MM.1S (cell line): ENCODE results near the gene KL.

ENCODE experiments used
- DNase-seq: peaks from one replicate; pipeline ENCODE4 v3.0.0-alpha.2; 2015
- H2AFZ ChIP-seq: fragments of 300-600 bp; sonication (generic); 2 replicates; pipeline ENCODE4 v1.6.0; 2016; ENCODE audit warnings: antibody characterized with exemption, low read length
- H3F3A ChIP-seq: fragments of 300-600 bp; sonication (generic); 2 replicates; pipeline ENCODE4 v1.6.1; 2016; ENCODE audit warnings: mild to moderate bottlenecking, antibody characterized with exemption, low read length, moderate library complexity, mixed read lengths; ENCODE audit not compliant: insufficient read depth
- H3K27ac ChIP-seq: fragments of 300-600 bp; sonication (generic); 2 replicates; pipeline ENCODE4 v1.5.1; 2016; ENCODE audit warnings: mild to moderate bottlenecking, low read length
- H3K27me3 ChIP-seq: fragments of 300-600 bp; sonication (generic); replicated peaks from 2 replicates; pipeline ENCODE4 v1.6.0; 2016; ENCODE audit warnings: low read length; ENCODE audit not compliant: insufficient read depth
- H3K36me3 ChIP-seq: fragments of 300-600 bp; sonication (generic); replicated peaks from 2 replicates; pipeline ENCODE4 v1.6.1; 2016; ENCODE audit warnings: mild to moderate bottlenecking, low read length, mixed read lengths; ENCODE audit not compliant: insufficient read depth
- H3K4me1 ChIP-seq: fragments of 300-600 bp; sonication (generic); 2 replicates; pipeline ENCODE4 v1.6.1; 2016; ENCODE audit warnings: low read length, mixed read lengths
- H3K4me2 ChIP-seq: fragments of 300-600 bp; sonication (generic); 2 replicates; pipeline ENCODE4 v1.6.0; 2016; ENCODE audit warnings: low read depth, low read length
- H3K4me3 ChIP-seq: fragments of 300-600 bp; sonication (generic); 2 replicates; pipeline ENCODE4 v1.5.1; 2016; ENCODE audit warnings: low read length, mixed read lengths
- H3K79me2 ChIP-seq: fragments of 300-600 bp; sonication (generic); 2 replicates; pipeline ENCODE4 v1.6.1; 2016; ENCODE audit warnings: mixed run types, low read length, mixed read lengths
- H3K9ac ChIP-seq: fragments of 300-600 bp; sonication (generic); 2 replicates; pipeline ENCODE4 v1.6.1; 2016; ENCODE audit warnings: low read length, mixed read lengths
- H3K9me2 ChIP-seq: fragments of 300-600 bp; sonication (generic); replicated peaks from 2 replicates; pipeline ENCODE4 v1.6.1; 2016; ENCODE audit warnings: mild to moderate bottlenecking, low read length, mixed read lengths; ENCODE audit not compliant: insufficient read depth
- H3K9me3 ChIP-seq: fragments of 300-600 bp; sonication (generic); replicated peaks from 2 replicates; pipeline ENCODE4 v1.6.1; 2016; ENCODE audit warnings: mild to moderate bottlenecking, low read length, mixed read lengths; ENCODE audit not compliant: insufficient read depth
- H4K20me1 ChIP-seq: fragments of 300-600 bp; sonication (generic); 2 replicates; pipeline ENCODE4 v1.6.1; 2016; ENCODE audit warnings: mild to moderate bottlenecking, low read length, moderate library complexity, mixed read lengths; ENCODE audit not compliant: insufficient read depth
- CTCF ChIP-seq: fragments of 300-600 bp; sonication (generic); IDR thresholded peaks from 2 replicates; pipeline ENCODE4 v1.5.1; 2016; ENCODE audit warnings: antibody characterized with exemption, low read length, mixed read lengths
- EZH2 ChIP-seq: fragments of 300-600 bp; sonication (generic); optimal IDR thresholded peaks from 2 replicates; pipeline ENCODE3; 2017; ENCODE audit warnings: low read depth, mild to moderate bottlenecking, antibody characterized with exemption, low read length, mixed read lengths
- EZH2phosphoT487 ChIP-seq: fragments of 300-600 bp; sonication (generic); IDR thresholded peaks from 2 replicates; pipeline ENCODE4 v1.6.1; 2018; ENCODE audit warnings: antibody characterized with exemption, low read length

Gene KL

DNA sequence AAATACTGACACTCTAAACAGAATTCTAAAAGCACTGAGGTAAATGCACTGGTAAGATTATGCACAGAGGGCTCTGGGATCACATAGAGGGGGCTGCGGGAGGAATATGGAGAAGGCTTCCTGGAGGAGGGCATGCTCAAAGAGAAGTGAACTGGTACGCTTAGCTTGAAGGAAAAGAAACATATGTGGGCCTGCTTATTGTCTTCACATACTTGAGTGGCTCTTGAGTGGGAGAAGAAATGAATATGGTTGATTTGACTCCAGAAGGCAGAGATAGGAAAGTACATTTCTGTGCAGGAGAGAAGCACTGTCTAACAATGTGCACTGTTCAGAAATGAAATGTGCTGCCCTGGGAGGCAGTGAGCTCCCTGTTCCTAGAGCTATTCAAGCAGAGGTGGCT, 91.1 kb downstream of the KL start:
- no peak overlapping the region for H3K4me3 ChIP-seq
- no peaks in the 10 kb centered on the region for H3F3A ChIP-seq
- H3K9ac ChIP-seq: no peak overlapping the region
- DNase-seq: no peak
- no peaks in the 10 kb centered on the region for H3K4me1 ChIP-seq
- no peak for TF ChIP-seq EZH2phosphoT487
- TF ChIP-seq CTCF: no peak
- TF ChIP-seq EZH2: no peak
- no peak overlapping the region for H3K4me2 ChIP-seq
- no peaks in the 10 kb centered on the region for H3K9me3 ChIP-seq
- no peaks in the 10 kb centered on the region for H3K27me3 ChIP-seq
- no peaks in the 10 kb centered on the region for H3K79me2 ChIP-seq
- H2AFZ ChIP-seq: no peak overlapping the region
- H3K36me3 ChIP-seq: no peaks in the 10 kb centered on the region
- no peak overlapping the region for H3K27ac ChIP-seq
- no peaks in the 10 kb centered on the region for H4K20me1 ChIP-seq
- H3K9me2 ChIP-seq: no peaks in the 10 kb centered on the region

GRCh38 chr13:33108620-33109019, 92.4 kb downstream of the KL start:
- no peak for DNase-seq
- Histone ChIP-seq H3K36me3 (no peaks in the 10 kb centered on the region), H4K20me1 (no peaks in the 10 kb centered on the region), H3K27me3 (no peaks in the 10 kb centered on the region), H3K27ac (no peak overlapping the region), H2AFZ (no peak overlapping the region), H3K79me2 (no peaks in the 10 kb centered on the region), H3K4me2 (no peak overlapping the region), H3K9me3 (no peaks in the 10 kb centered on the region), H3F3A (no peaks in the 10 kb centered on the region), H3K9me2 (no peaks in the 10 kb centered on the region), H3K4me3 (no peak overlapping the region), H3K4me1 (no peaks in the 10 kb centered on the region), H3K9ac (no peak overlapping the region)
- TF ChIP-seq EZH2: no peak
- no peak for TF ChIP-seq CTCF
- no peak for TF ChIP-seq EZH2phosphoT487

DNA sequence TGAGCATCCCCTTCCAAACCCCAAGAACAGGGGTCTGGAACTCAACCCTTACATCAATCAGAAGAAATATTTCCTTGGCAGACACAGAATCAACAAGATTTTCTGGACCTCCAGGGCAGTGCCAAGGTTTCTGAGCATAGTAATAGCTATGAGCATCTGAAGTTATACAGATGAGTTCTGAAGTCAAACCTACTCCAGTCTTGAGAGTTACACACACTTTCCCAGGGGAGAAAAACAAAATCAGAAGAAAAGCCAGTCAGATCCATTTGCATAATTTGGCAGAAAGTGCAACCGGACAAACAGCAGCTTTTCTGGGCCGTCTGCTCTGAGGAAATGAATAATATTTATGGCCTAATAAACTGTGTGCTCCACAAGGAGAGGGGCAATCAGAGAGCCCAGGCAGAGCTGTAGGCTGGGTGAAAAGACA, 93.1 kb downstream of the KL start:
- no peaks in the 10 kb centered on the region for H3F3A ChIP-seq
- no peak overlapping the region for H3K27ac ChIP-seq
- no peaks in the 10 kb centered on the region for H3K9me2 ChIP-seq
- no peaks in the 10 kb centered on the region for H4K20me1 ChIP-seq
- H3K4me3 ChIP-seq: no peak overlapping the region
- H3K4me2 ChIP-seq: no peak overlapping the region
- H2AFZ ChIP-seq: no peak overlapping the region
- no peaks in the 10 kb centered on the region for H3K27me3 ChIP-seq
- H3K79me2 ChIP-seq: no peaks in the 10 kb centered on the region
- TF ChIP-seq EZH2phosphoT487 (no peak), EZH2 (no peak), CTCF (no peak)
- H3K4me1 ChIP-seq: no peaks in the 10 kb centered on the region
- no peaks in the 10 kb centered on the region for H3K9me3 ChIP-seq
- H3K36me3 ChIP-seq: no peaks in the 10 kb centered on the region
- no peak overlapping the region for H3K9ac ChIP-seq
- DNase-seq: no peak
